HEK293 (cell line): Measurements from ENCODE around the gene RAB20.

Source experiments
- CTCF ChIA-PET: fragments of 350-600 bp; formaldehyde crosslinking; extraction: SDS; loops from one replicate; lab custom pipeline; 2021; ENCODE audit warnings: antibody characterized with exemption; lab: Yijun Ruan, JAX
- POLR2A ChIA-PET: fragments of 300-600 bp; formaldehyde crosslinking; extraction: SDS; loops from one replicate; lab custom pipeline; 2020; ENCODE audit warnings: antibody characterized with exemption, inconsistent platforms; lab: Yijun Ruan, JAX
- H3K27ac ChIP-seq: fragments of 200-500 bp; sonication (Bioruptor generic); 2 replicates; pipeline ENCODE4 v1.5.1; 2014; ENCODE audit warnings: low read depth, low read length, control low read depth, inconsistent platforms; ENCODE audit errors: extremely low read depth
- H3K36me3 ChIP-seq, 2 experiments: fragments of 200-500 bp in 1 of 2; sonication (Bioruptor generic) in 1 of 2; 1 replicate in 1 of 2; 2 replicates in 1 of 2; pipeline ENCODE4 v1.5.1; 2014 to 2017; ENCODE audit warnings: inconsistent platforms in 2 of 2, low read length in 2 of 2; ENCODE audit not compliant: control insufficient read depth in 2 of 2, insufficient read depth in 1 of 2
- H3K4me1 ChIP-seq: fragments of 200-500 bp; sonication (Bioruptor generic); 2 replicates; pipeline ENCODE4 v1.5.1; 2014; ENCODE audit warnings: mild to moderate bottlenecking, low read length, inconsistent platforms; ENCODE audit not compliant: control insufficient read depth, insufficient read depth
- H3K4me3 ChIP-seq: 2 replicates; pipeline ENCODE4 v1.5.1; 2011; ENCODE audit warnings: low read depth, mild to moderate bottlenecking, control low read depth, low read length, moderate library complexity
- H3K9me3 ChIP-seq: fragments of 200-500 bp; sonication (Bioruptor generic); 2 replicates; pipeline ENCODE4 v1.5.1; 2014; ENCODE audit warnings: low read depth, low read length, inconsistent platforms; ENCODE audit not compliant: control insufficient read depth, insufficient read depth
- ATF2 ChIP-seq: fragments of 450-650 bp; formaldehyde crosslinking; IDR thresholded peaks from 2 replicates; pipeline ENCODE4 v1.5.1; 2016; ENCODE audit warnings: missing biosample characterization, missing genetic modification characterization, low read depth
- EGR2 ChIP-seq: fragments of 450-650 bp; formaldehyde crosslinking; IDR thresholded peaks from 2 replicates; pipeline ENCODE4 v1.5.1; 2016; ENCODE audit warnings: low read depth, missing biosample characterization, missing genetic modification characterization
- FEZF1 ChIP-seq: fragments of 450-650 bp; formaldehyde crosslinking; IDR thresholded peaks from 2 replicates; pipeline ENCODE4 v1.5.1; 2016; ENCODE audit warnings: missing biosample characterization, missing genetic modification characterization
- KLF17 ChIP-seq: fragments of 450-650 bp; formaldehyde crosslinking; IDR thresholded peaks from 2 replicates; pipeline ENCODE4 v1.5.1; 2016; ENCODE audit warnings: missing biosample characterization, missing genetic modification characterization
- OSR2 ChIP-seq: fragments of 450-650 bp; formaldehyde crosslinking; IDR thresholded peaks from 2 replicates; pipeline ENCODE4 v1.5.1; 2016; ENCODE audit warnings: missing biosample characterization, missing genetic modification characterization
- REST ChIP-seq: fragments of 450-650 bp; formaldehyde crosslinking; IDR thresholded peaks from 2 replicates; pipeline ENCODE4 v1.5.1; 2016; ENCODE audit warnings: missing biosample characterization, missing genetic modification characterization
- SCRT2 ChIP-seq: fragments of 450-650 bp; formaldehyde crosslinking; IDR thresholded peaks from 2 replicates; pipeline ENCODE4 v1.5.1; 2016; ENCODE audit warnings: missing biosample characterization, missing genetic modification characterization
- SP7 ChIP-seq: fragments of 450-650 bp; formaldehyde crosslinking; IDR thresholded peaks from 2 replicates; pipeline ENCODE4 v1.5.1; 2016; ENCODE audit warnings: missing biosample characterization, missing genetic modification characterization
- ZBTB20 ChIP-seq: fragments of 450-650 bp; formaldehyde crosslinking; IDR thresholded peaks from 2 replicates; pipeline ENCODE4 v1.5.1; 2016; ENCODE audit warnings: missing biosample characterization, missing genetic modification characterization
- ZBTB7A ChIP-seq: fragments of 450-650 bp; formaldehyde crosslinking; IDR thresholded peaks from 2 replicates; pipeline ENCODE4 v1.5.1; 2016; ENCODE audit warnings: low read depth, missing biosample characterization, missing genetic modification characterization
- ZNF10 ChIP-seq: fragments of 450-650 bp; formaldehyde crosslinking; IDR thresholded peaks from 2 replicates; pipeline ENCODE4 v1.5.1; 2017; ENCODE audit warnings: missing biosample characterization, missing genetic modification characterization
- ZNF184 ChIP-seq: fragments of 450-650 bp; IDR thresholded peaks from 2 replicates; pipeline ENCODE4 v1.5.1; 2018; ENCODE audit warnings: missing biosample characterization, mild to moderate bottlenecking, missing genetic modification characterization
- ZNF223 ChIP-seq: fragments of 450-650 bp; formaldehyde crosslinking; IDR thresholded peaks from 2 replicates; pipeline ENCODE4 v1.5.1; 2016; ENCODE audit warnings: missing biosample characterization, missing genetic modification characterization
- ZNF302 ChIP-seq: fragments of 450-650 bp; formaldehyde crosslinking; IDR thresholded peaks from 2 replicates; pipeline ENCODE4 v1.5.1; 2016; ENCODE audit warnings: missing biosample characterization, missing genetic modification characterization, low read depth
- ZNF341 ChIP-seq: fragments of 450-650 bp; formaldehyde crosslinking; IDR thresholded peaks from 2 replicates; pipeline ENCODE4; 2016; ENCODE audit warnings: low read depth, missing biosample characterization, missing genetic modification characterization
- ZNF37A ChIP-seq: fragments of 450-650 bp; IDR thresholded peaks from 2 replicates; pipeline ENCODE4 v1.5.1; 2018; ENCODE audit warnings: missing biosample characterization, missing genetic modification characterization
- ZNF394 ChIP-seq: fragments of 450-650 bp; formaldehyde crosslinking; IDR thresholded peaks from 2 replicates; pipeline ENCODE4 v1.5.1; 2016; ENCODE audit warnings: missing biosample characterization, missing genetic modification characterization, mild to moderate bottlenecking, moderate library complexity, borderline replicate concordance
- ZNF501 ChIP-seq: fragments of 450-650 bp; formaldehyde crosslinking; IDR thresholded peaks from 2 replicates; pipeline ENCODE4 v1.5.1; 2016; ENCODE audit warnings: missing biosample characterization, missing genetic modification characterization
- ZNF555 ChIP-seq: fragments of 450-650 bp; formaldehyde crosslinking; conservative IDR thresholded peaks from 2 replicates; pipeline ENCODE4 v1.5.1; 2017; ENCODE audit warnings: missing biosample characterization, mild to moderate bottlenecking, missing genetic modification characterization, inconsistent platforms
- ZNF580 ChIP-seq: fragments of 450-650 bp; formaldehyde crosslinking; IDR thresholded peaks from 2 replicates; pipeline ENCODE4 v1.5.1; 2016; ENCODE audit warnings: missing biosample characterization, missing genetic modification characterization
- ZNF600 ChIP-seq: fragments of 450-650 bp; formaldehyde crosslinking; IDR thresholded peaks from 2 replicates; pipeline ENCODE4 v1.5.1; 2016; ENCODE audit warnings: missing biosample characterization, missing genetic modification characterization
- ZNF629 ChIP-seq: fragments of 450-650 bp; formaldehyde crosslinking; IDR thresholded peaks from 2 replicates; pipeline ENCODE4 v1.5.1; 2017; ENCODE audit warnings: missing biosample characterization, missing genetic modification characterization
- ZNF639 ChIP-seq: fragments of 450-650 bp; formaldehyde crosslinking; IDR thresholded peaks from 2 replicates; pipeline ENCODE4 v1.5.1; 2016; ENCODE audit warnings: missing biosample characterization, missing genetic modification characterization
- ZNF654 ChIP-seq: fragments of 450-650 bp; formaldehyde crosslinking; IDR thresholded peaks from 2 replicates; pipeline ENCODE4 v1.5.1; 2016; ENCODE audit warnings: low read depth, missing biosample characterization, missing genetic modification characterization
- ZNF747 ChIP-seq: fragments of 450-650 bp; formaldehyde crosslinking; IDR thresholded peaks from 2 replicates; pipeline ENCODE4 v1.5.1; 2016; ENCODE audit warnings: missing biosample characterization, missing genetic modification characterization
- ZSCAN5A ChIP-seq: fragments of 450-650 bp; formaldehyde crosslinking; IDR thresholded peaks from 2 replicates; pipeline ENCODE4 v1.5.1; 2016; ENCODE audit warnings: missing biosample characterization, missing genetic modification characterization

Gene RAB20

GRCh38 chr13:110500341-110500740 lies 61.2 kb downstream of the RAB20 start:
- POLR2A ChIA-PET = no interaction called here
- peaks cover 0 to 54% of the 10 kb centered on the region in 2 experiments; a peak in 1 of 3 replicates for H3K36me3 ChIP-seq
- no peak overlapping the region for H3K27ac ChIP-seq
- no peaks in the 10 kb centered on the region for H3K9me3 ChIP-seq
- no peak overlapping the region for H3K4me3 ChIP-seq
- CTCF ChIA-PET = no interaction called here
- TF ChIP-seq ZNF555 (tag by site-specific recombination) = peak; percentile 35
- TF ChIP-seq FEZF1 = no peak
- TF ChIP-seq ZNF747 (tag by site-specific recombination) = no peak
- H3K4me1 ChIP-seq = 0 out of 2 replicates have a peak, but pooled peaks cover 3% of the 10 kb centered on the region

- Histone ChIP-seq H3K4me1 (0 out of 2 replicates have a peak, but pooled peaks cover 3% of the 10 kb centered on the region), H3K4me3 (no peak overlapping the region), H3K9me3 (no peaks in the 10 kb centered on the region), H3K36me3 (peaks cover 0 to 58% of the 10 kb centered on the region in 2 experiments; a peak in 1 of 3 replicates), H3K27ac (no peak overlapping the region)
- ChIA-PET CTCF (interaction anchor here (0.6 kb wide), 1 partner anchor 419 kb away, joined by 3 read pairs; no protein-coding TSS in a partner anchor), POLR2A (interaction anchor here (0.6 kb wide), 1 partner anchor 216 kb away, joined by 4 read pairs; no protein-coding TSS in a partner anchor)
- TF ChIP-seq ZNF600 (tag by site-specific recombination) (no peak), ZNF629 (peak; percentile 63), REST (tag by site-specific recombination) (no peak), ZNF223 (tag by site-specific recombination) (no peak), SP7 (tag by site-specific recombination) (peak; percentile 79), ZNF654 (tag by site-specific recombination) (no peak), ZNF580 (tag by site-specific recombination) (no peak), ZBTB7A (no peak), ZNF639 (peak; percentile 60; the same call in 1 of the 2 replicates), OSR2 (tag by site-specific recombination) (0 out of 2 replicates have a peak, but pooled peaks have one; percentile 35), SCRT2 (no peak), ZNF302 (no peak), ZSCAN5A (no peak), ZNF37A (tag by site-specific recombination) (no peak), ZNF184 (tag by site-specific recombination) (no peak), ZBTB20 (no peak), EGR2 (tag by site-specific recombination) (no peak), ZNF341 (tag by site-specific recombination) (no peak), ATF2 (tag by site-specific recombination) (no peak), ZNF501 (tag by site-specific recombination) (no peak), ZNF394 (tag by site-specific recombination) (no peak), ZNF10 (no peak), KLF17 (tag by site-specific recombination) (peak; percentile 50; the same call in 1 of the 2 replicates)
Measured at GRCh38 chr13:110499621-110500281, 61.8 kb downstream of the RAB20 start.
